IMR-90 (cell line): ENCODE results near the gene NDUFAF2. TPM values are rescaled to one million over a fixed set of nuclear protein-coding genes. Genes with fewer than 3 reads are reported as not detected.

ENCODE experiments used
- ATAC-seq: fragments of 200-7000 bp; cut with Tn5 transposase; 2 replicates; pipeline ENCODE4 v1.9.1; 2020; ENCODE audit warnings: low read depth, mild to moderate bottlenecking, moderate library complexity
- BruUV-seq: library from RNA; stranded (reverse); fragments of 400-500 nt; replicated peaks from 2 replicates; lab custom pipeline; 2021; lab: Mats Ljungman, UMichigan
- CTCF ChIA-PET: fragments of 300-600 bp; formaldehyde crosslinking; extraction: SDS; loops from one replicate; lab custom pipeline; 2021; ENCODE audit warnings: antibody characterized with exemption; lab: Yijun Ruan, JAX
- POLR2A ChIA-PET: fragments of 300-600 bp; sonication (Branson Sonifier 250); formaldehyde crosslinking; loops from one replicate; lab custom pipeline; 2022; ENCODE audit warnings: antibody characterized with exemption; ENCODE audit not compliant: unreplicated experiment; lab: Charles Lee
- DNase-seq: peaks from one replicate; pipeline ENCODE4 v3.0.0; 2013
- H2AFZ ChIP-seq: replicated peaks from 2 replicates; pipeline ENCODE3; 2013; ENCODE audit warnings: low read length, mild to moderate bottlenecking; ENCODE audit not compliant: poor library complexity
- H2AK5ac ChIP-seq: 2 replicates; pipeline ENCODE4 v1.6.1; 2013; ENCODE audit warnings: low read depth, low read length, inconsistent platforms
- H2AK9ac ChIP-seq: replicated peaks from 2 replicates; pipeline ENCODE3; 2013; ENCODE audit warnings: mild to moderate bottlenecking, low read depth, low read length, moderate library complexity; ENCODE audit not compliant: poor library complexity
- H2BK120ac ChIP-seq: 2 replicates; pipeline ENCODE4 v1.6.1; 2013; ENCODE audit warnings: low read depth, low read length, inconsistent platforms
- H2BK15ac ChIP-seq: 3 replicates; pipeline ENCODE4 v1.6.1; 2013; ENCODE audit warnings: low read depth, low read length, inconsistent platforms
- H2BK20ac ChIP-seq: 2 replicates; pipeline ENCODE4 v1.6.1; 2013; ENCODE audit warnings: low read depth, mild to moderate bottlenecking, inconsistent platforms, low read length, moderate library complexity
- H2BK5ac ChIP-seq: 2 replicates; pipeline ENCODE4 v1.6.1; 2013; ENCODE audit warnings: mild to moderate bottlenecking, low read depth, low read length, inconsistent platforms; ENCODE audit not compliant: poor library complexity, severe bottlenecking
- H3K14ac ChIP-seq: replicated peaks from 2 replicates; pipeline ENCODE4 v1.6.1; 2013; ENCODE audit warnings: low read depth, low read length, inconsistent platforms
- H3K18ac ChIP-seq: 2 replicates; pipeline ENCODE4 v1.6.1; 2013; ENCODE audit warnings: low read depth, low read length, control low read depth
- H3K23ac ChIP-seq: 2 replicates; pipeline ENCODE4 v1.6.1; 2013; ENCODE audit warnings: low read depth, low read length, inconsistent platforms
- H3K27ac ChIP-seq: 2 replicates; pipeline ENCODE4 v1.5.1; 2013; ENCODE audit warnings: mild to moderate bottlenecking, control low read depth, low read length; ENCODE audit not compliant: insufficient read depth
- H3K27me3 ChIP-seq: 2 replicates; pipeline ENCODE4 v1.6.1; 2013; ENCODE audit warnings: low read length; ENCODE audit not compliant: control insufficient read depth, insufficient read depth
- H3K36me3 ChIP-seq: 2 replicates; pipeline ENCODE4 v1.6.1; 2013; ENCODE audit warnings: low read length, mixed read lengths; ENCODE audit not compliant: control insufficient read depth, insufficient read depth
- H3K4ac ChIP-seq: 2 replicates; pipeline ENCODE4 v1.6.1; 2013; ENCODE audit warnings: low read depth, low read length, inconsistent platforms
- H3K4me1 ChIP-seq: 2 replicates; pipeline ENCODE4 v1.6.1; 2013; ENCODE audit warnings: low read length, mixed read lengths; ENCODE audit not compliant: control insufficient read depth, insufficient read depth
- H3K4me2 ChIP-seq: 2 replicates; pipeline ENCODE4 v1.6.1; 2013; ENCODE audit warnings: low read depth, mild to moderate bottlenecking, control low read depth, low read length, moderate library complexity
- H3K4me3 ChIP-seq: 2 replicates; pipeline ENCODE4 v1.5.1; 2013; ENCODE audit warnings: low read depth, mild to moderate bottlenecking, control low read depth, low read length, moderate library complexity; ENCODE audit not compliant: insufficient read depth
- H3K56ac ChIP-seq: 2 replicates; pipeline ENCODE4 v1.6.1; 2013; ENCODE audit warnings: low read length, inconsistent platforms; ENCODE audit not compliant: insufficient read depth; ENCODE audit errors: extremely low read depth
- H3K79me1 ChIP-seq, 2 experiments: 2 replicates each; pipeline ENCODE4 v1.6.1; 2013; ENCODE audit warnings: low read length in 2 of 2, inconsistent platforms in 1 of 2, low read depth in 1 of 2
- H3K9ac ChIP-seq: 2 replicates; pipeline ENCODE4 v1.6.1; 2013; ENCODE audit warnings: low read depth, low read length, control low read depth
- H3K9me1 ChIP-seq: 2 replicates; pipeline ENCODE4 v1.6.1; 2013; ENCODE audit warnings: low read length, inconsistent platforms; ENCODE audit not compliant: insufficient read depth
- H3K9me3 ChIP-seq: 2 replicates; pipeline ENCODE4 v1.6.1; 2013; ENCODE audit warnings: low read length; ENCODE audit not compliant: control insufficient read depth, insufficient read depth
- H4K20me1 ChIP-seq: 2 replicates; pipeline ENCODE4 v1.6.1; 2013; ENCODE audit warnings: low read length, inconsistent platforms; ENCODE audit not compliant: insufficient read depth
- H4K5ac ChIP-seq: 2 replicates; pipeline ENCODE4 v1.6.1; 2013; ENCODE audit warnings: mild to moderate bottlenecking, low read depth, low read length, control low read depth
- H4K8ac ChIP-seq, 2 experiments: 2 replicates each; pipeline ENCODE4 v1.6.1; 2013; ENCODE audit warnings: low read depth in 2 of 2, low read length in 2 of 2, control low read depth in 1 of 2, inconsistent platforms in 1 of 2
- H4K91ac ChIP-seq: 2 replicates; pipeline ENCODE4 v1.6.1; 2013; ENCODE audit warnings: low read depth, low read length, inconsistent platforms; ENCODE audit not compliant: insufficient read depth
- BHLHE40 ChIP-seq: fragments of 150-350 bp; IDR thresholded peaks from 2 replicates; pipeline ENCODE4 v1.6.1; 2016; ENCODE audit warnings: mild to moderate bottlenecking, low read depth, low read length
- CEBPB ChIP-seq: IDR thresholded peaks from 2 replicates; pipeline ENCODE4 v1.6.1; 2012; ENCODE audit warnings: low read depth, low read length, improper control_type of control experiment
- CHD1 ChIP-seq: IDR thresholded peaks from 2 replicates; pipeline ENCODE4 v1.6.1; 2012; ENCODE audit warnings: low read depth, low read length, improper control_type of control experiment
- FOS ChIP-seq: fragments of 150-350 bp; IDR thresholded peaks from 2 replicates; pipeline ENCODE4 v1.6.1; 2016; ENCODE audit warnings: low read depth, low read length
- MAFK ChIP-seq: IDR thresholded peaks from 2 replicates; pipeline ENCODE4 v1.6.1; 2012; ENCODE audit warnings: low read depth, low read length, improper control_type of control experiment
- MAZ ChIP-seq: IDR thresholded peaks from 2 replicates; pipeline ENCODE4 v1.6.1; 2012; ENCODE audit warnings: low read depth, mild to moderate bottlenecking, low read length, improper control_type of control experiment, moderate library complexity, borderline replicate concordance
- MXI1 ChIP-seq: IDR thresholded peaks from 2 replicates; pipeline ENCODE4 v1.6.1; 2012; ENCODE audit warnings: low read depth, mild to moderate bottlenecking, low read length, moderate library complexity, borderline replicate concordance
- NFE2L2 ChIP-seq: fragments of 150-350 bp; IDR thresholded peaks from 2 replicates; pipeline ENCODE4 v1.6.1; 2016; ENCODE audit warnings: low read depth, mild to moderate bottlenecking, low read length
- POLR2A ChIP-seq: IDR thresholded peaks from 2 replicates; pipeline ENCODE4 v1.6.1; 2012; ENCODE audit warnings: mild to moderate bottlenecking, low read depth, low read length
- RAD21 ChIP-seq: IDR thresholded peaks from 2 replicates; pipeline ENCODE4 v1.6.1; 2012; ENCODE audit warnings: low read length, improper control_type of control experiment
- RCOR1 ChIP-seq: IDR thresholded peaks from 2 replicates; pipeline ENCODE4 v1.6.1; 2012; ENCODE audit warnings: mild to moderate bottlenecking, low read length, improper control_type of control experiment; ENCODE audit not compliant: insufficient replicate concordance
- RFX5 ChIP-seq: IDR thresholded peaks from 2 replicates; pipeline ENCODE4 v1.8.0; 2012; ENCODE audit warnings: low read depth, mild to moderate bottlenecking, low read length, moderate library complexity
- SMC3 ChIP-seq: fragments of 150-350 bp; IDR thresholded peaks from 2 replicates; pipeline ENCODE4 v1.6.1; 2016; ENCODE audit warnings: low read depth, mild to moderate bottlenecking, antibody characterized with exemption, low read length, moderate library complexity
- WGBS, 2 experiments: methylation state at CpG; one replicate each; pipeline versions ENCODE4 v1.1.5 to v1.1.7; 2013; ENCODE audit warnings: missing lambda C conversion rate in 2 of 2; ENCODE audit not compliant: insufficient read length in 1 of 2; ENCODE audit errors: extremely low coverage in 2 of 2; 5-methylcytosine and 5-hydroxymethylcytosine counted together
- dilution Hi-C: fragments of 300-500 bp; cut with HindIII; formaldehyde crosslinking; loops from one replicate; pipeline ENCODE4 v1.14.3; 2018; ENCODE audit warnings: low sequenced_read_pairs; ENCODE audit not compliant: unreplicated experiment
- in situ Hi-C: fragments of 300-500 bp; cut with MboI; formaldehyde crosslinking; loops from 3 replicates; pipeline ENCODE4 v1.14.3; 2019; ENCODE audit warnings: low sequenced_read_pairs, inconsistent platforms, mixed read lengths
- intact Hi-C: fragments of 100-400 bp; cut with micrococcal nuclease; formaldehyde crosslinking; loops from 2 replicates; pipeline ENCODE4 v1.10.0; 2022
- polyA plus RNA-seq, 3 experiments: library from polyadenylated mRNA; depleted of rRNA; stranded (reverse); fragments of >200 nt; gene quantifications; 2 replicates each; pipeline ENCODE4 v1.2.3, GENCODE V29; 2012; ENCODE audit warnings: low replicate concordance in 1 of 3
- total RNA-seq: library from RNA; depleted of rRNA; stranded (reverse); fragments of >200 nt; gene quantifications from 2 replicates; pipeline ENCODE4 v1.2.3, GENCODE V29; 2012
- TF ChIP-seq, protein P1 (sequence below): fragments of 150-350 bp; IDR thresholded peaks from 2 replicates; pipeline ENCODE4 v1.6.1; 2017; ENCODE audit warnings: mild to moderate bottlenecking, antibody characterized with exemption, low read length, low read depth
- TF ChIP-seq, protein P2 (sequence below): fragments of 150-350 bp; IDR thresholded peaks from 2 replicates; pipeline ENCODE4 v1.6.1; 2016; ENCODE audit warnings: low read depth, mild to moderate bottlenecking, low read length, moderate library complexity, borderline replicate concordance
- TF ChIP-seq, protein P3 (sequence below): conservative IDR thresholded peaks from 2 replicates; pipeline ENCODE4 v1.5.1; 2012; ENCODE audit warnings: mild to moderate bottlenecking, low read depth, low read length, improper control_type of control experiment

NDUFAF2 gene
- total and polyA plus RNA-seq, 2 of the 4 experiments (the other 2 are of a cell fraction) = 11.8 to 24.7 TPM

DNA sequence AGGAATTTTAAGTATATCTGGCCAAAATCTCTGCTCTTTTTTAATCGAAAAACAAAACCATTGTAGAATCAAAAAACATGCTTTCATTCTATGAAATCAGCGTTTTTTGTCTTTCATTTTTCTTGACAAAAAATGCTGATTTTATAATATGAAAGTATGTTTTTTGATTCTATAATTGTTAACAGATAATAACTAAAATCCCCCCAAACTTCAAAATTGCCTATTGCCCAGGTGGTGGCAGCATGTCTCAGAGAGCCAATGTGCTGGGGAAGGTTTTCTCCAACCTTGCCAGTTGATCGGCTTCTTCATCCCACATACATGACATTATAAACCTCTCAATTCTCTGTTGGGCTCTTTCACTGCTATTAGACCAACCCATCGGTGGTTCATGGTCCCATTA is 222.4 kb downstream of the NDUFAF2 start:
- intact Hi-C loops (loop anchor here (1.0 to 10.0 kb wide), 3 partner anchors 164 to 647 kb away; no protein-coding TSS in a partner anchor), dilution Hi-C loops (no loop called here), in situ Hi-C loops (loop anchor here (25.0 kb wide), 1 partner anchor 480 kb away; no protein-coding TSS in a partner anchor)
- no peak overlapping the region for H3K23ac ChIP-seq
- H2BK15ac ChIP-seq = peak overlapping the region; percentile 93; the same call in 2 of the 3 replicates
- BruUV-seq = no TSS peak
- H2AK5ac ChIP-seq = no peak overlapping the region
- TF ChIP-seq BHLHE40 (no peak), MAFK (peak; percentile 34; the same call in 1 of the 2 replicates), RFX5 (no peak), NFE2L2 (no peak), CEBPB (no peak), POLR2A (no peak), MAZ (no peak), RCOR1 (no peak), CHD1 (no peak), MXI1 (no peak), RAD21 (peak; percentile 78), SMC3 (peak; percentile 72), FOS (no peak)
- TF ChIP-seq, protein P1, sequence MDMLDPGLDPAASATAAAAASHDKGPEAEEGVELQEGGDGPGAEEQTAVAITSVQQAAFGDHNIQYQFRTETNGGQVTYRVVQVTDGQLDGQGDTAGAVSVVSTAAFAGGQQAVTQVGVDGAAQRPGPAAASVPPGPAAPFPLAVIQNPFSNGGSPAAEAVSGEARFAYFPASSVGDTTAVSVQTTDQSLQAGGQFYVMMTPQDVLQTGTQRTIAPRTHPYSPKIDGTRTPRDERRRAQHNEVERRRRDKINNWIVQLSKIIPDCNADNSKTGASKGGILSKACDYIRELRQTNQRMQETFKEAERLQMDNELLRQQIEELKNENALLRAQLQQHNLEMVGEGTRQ = no peak
- TF ChIP-seq, protein P2, sequence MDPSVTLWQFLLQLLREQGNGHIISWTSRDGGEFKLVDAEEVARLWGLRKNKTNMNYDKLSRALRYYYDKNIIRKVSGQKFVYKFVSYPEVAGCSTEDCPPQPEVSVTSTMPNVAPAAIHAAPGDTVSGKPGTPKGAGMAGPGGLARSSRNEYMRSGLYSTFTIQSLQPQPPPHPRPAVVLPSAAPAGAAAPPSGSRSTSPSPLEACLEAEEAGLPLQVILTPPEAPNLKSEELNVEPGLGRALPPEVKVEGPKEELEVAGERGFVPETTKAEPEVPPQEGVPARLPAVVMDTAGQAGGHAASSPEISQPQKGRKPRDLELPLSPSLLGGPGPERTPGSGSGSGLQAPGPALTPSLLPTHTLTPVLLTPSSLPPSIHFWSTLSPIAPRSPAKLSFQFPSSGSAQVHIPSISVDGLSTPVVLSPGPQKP = no peak
- TF ChIP-seq, protein P3, sequence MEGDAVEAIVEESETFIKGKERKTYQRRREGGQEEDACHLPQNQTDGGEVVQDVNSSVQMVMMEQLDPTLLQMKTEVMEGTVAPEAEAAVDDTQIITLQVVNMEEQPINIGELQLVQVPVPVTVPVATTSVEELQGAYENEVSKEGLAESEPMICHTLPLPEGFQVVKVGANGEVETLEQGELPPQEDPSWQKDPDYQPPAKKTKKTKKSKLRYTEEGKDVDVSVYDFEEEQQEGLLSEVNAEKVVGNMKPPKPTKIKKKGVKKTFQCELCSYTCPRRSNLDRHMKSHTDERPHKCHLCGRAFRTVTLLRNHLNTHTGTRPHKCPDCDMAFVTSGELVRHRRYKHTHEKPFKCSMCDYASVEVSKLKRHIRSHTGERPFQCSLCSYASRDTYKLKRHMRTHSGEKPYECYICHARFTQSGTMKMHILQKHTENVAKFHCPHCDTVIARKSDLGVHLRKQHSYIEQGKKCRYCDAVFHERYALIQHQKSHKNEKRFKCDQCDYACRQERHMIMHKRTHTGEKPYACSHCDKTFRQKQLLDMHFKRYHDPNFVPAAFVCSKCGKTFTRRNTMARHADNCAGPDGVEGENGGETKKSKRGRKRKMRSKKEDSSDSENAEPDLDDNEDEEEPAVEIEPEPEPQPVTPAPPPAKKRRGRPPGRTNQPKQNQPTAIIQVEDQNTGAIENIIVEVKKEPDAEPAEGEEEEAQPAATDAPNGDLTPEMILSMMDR = peak; percentile 66
- no peak overlapping the region for H2BK120ac ChIP-seq
- ChIA-PET POLR2A (no interaction called here), CTCF (no interaction called here)
- no peak overlapping the region for H3K4me3 ChIP-seq
- H3K27me3 ChIP-seq = no peaks in the 10 kb centered on the region
- ATAC-seq = peak; percentile 59
- H3K9ac ChIP-seq = no peak overlapping the region
- no peaks in the 10 kb centered on the region for H3K36me3 ChIP-seq
- H3K4ac ChIP-seq = peak overlapping the region; percentile 47; the same call in 1 of the 2 replicates
- H4K20me1 ChIP-seq = no peaks in the 10 kb centered on the region; the same call in none of the 2 replicates
- no peak overlapping the region for H2AFZ ChIP-seq
- H3K9me3 ChIP-seq = no peaks in the 10 kb centered on the region
- peak overlapping the region; percentile 33; the same call in 1 of the 2 replicates for H3K56ac ChIP-seq
- no peak overlapping the region for H3K18ac ChIP-seq
- WGBS, 2 experiments = 40% methylated on average over 1 of the region's 4 CpGs; no CpG with 5 or more reads in 1 of the 2 experiments
- no peak overlapping the region for H2AK9ac ChIP-seq
- H3K27ac ChIP-seq = no peak overlapping the region
- no peak overlapping the region for H2BK20ac ChIP-seq
- H4K5ac ChIP-seq = no peak overlapping the region
- peak; percentile 65 for DNase-seq
- H4K91ac ChIP-seq = no peak overlapping the region
- H3K4me1 ChIP-seq = peaks cover 3% of the 10 kb centered on the region
- H3K79me1 ChIP-seq = peaks cover 17 to 24% of the 10 kb centered on the region in 2 experiments
- H3K14ac ChIP-seq = 0 out of 2 replicates have a peak overlapping the region, but pooled peaks have one; percentile 63
- no peak overlapping the region for H2BK5ac ChIP-seq
- H3K4me2 ChIP-seq = no peak overlapping the region
- H4K8ac ChIP-seq = peak overlapping the region in 1 of 2 experiments; percentile 50; a peak in 1 of 4 replicates
- H3K9me1 ChIP-seq = peaks cover 4% of the 10 kb centered on the region; the same call in 1 of the 2 replicates
